ENCODE results near the gene NMRK1. TPM values are rescaled to one million over a fixed set of nuclear protein-coding genes. Genes with fewer than 3 reads are reported as not detected.

Gene NMRK1
- total and polyA plus RNA-seq, 2 donors, result 26.1 to 126 TPM

- H3K36me3 ChIP-seq (ENCODE audit: control insufficient read depth in 2 of 2, insufficient read depth in 2 of 2, low read length in 1 of 2), result no peaks in the 10 kb centered on the region
- over 99% methylated on average over 4 of the region's 4 CpGs for WGBS
- DNase-seq (ENCODE audit: low read depth in 6 of 9, low spot score in 9 of 9), result no peak
- H3K4me3 ChIP-seq (ENCODE audit: low read length in 2 of 2), result no peak overlapping the region
- H3K27me3 ChIP-seq (ENCODE audit: control insufficient read depth in 2 of 2, insufficient read depth in 1 of 2, low read length in 1 of 2), result no peaks in the 10 kb centered on the region
- H3K27ac ChIP-seq (ENCODE audit: low read depth in 1 of 2, low read length in 1 of 2), result no peak overlapping the region
- no peaks in the 10 kb centered on the region for H3K9me3 ChIP-seq (ENCODE audit: control insufficient read depth in 2 of 2, insufficient read depth in 1 of 2, low read length in 1 of 2)
- no peaks in the 10 kb centered on the region for H3K4me1 ChIP-seq (ENCODE audit: control insufficient read depth in 2 of 2, insufficient read depth in 2 of 2, low read length in 2 of 2)
These were observed 15.1 kb downstream of the NMRK1 start for GRCh38 chr9:75072895-75073294.

GRCh38 chr9:75071530-75072122 is 16.3 kb downstream of the NMRK1 start:
- H3K4me3 ChIP-seq (ENCODE audit: low read length in 2 of 2), result no peak overlapping the region
- no peaks in the 10 kb centered on the region for H3K4me1 ChIP-seq (ENCODE audit: control insufficient read depth in 2 of 2, insufficient read depth in 2 of 2, low read length in 2 of 2)
- 88% methylated on average over 5 of the region's 5 CpGs for whole genome bisulfite sequencing
- no peaks in the 10 kb centered on the region for H3K9me3 ChIP-seq (ENCODE audit: control insufficient read depth in 2 of 2, insufficient read depth in 1 of 2, low read length in 1 of 2)
- H3K27ac ChIP-seq (ENCODE audit: low read depth in 1 of 2, low read length in 1 of 2), result no peak overlapping the region
- no peaks in the 10 kb centered on the region for H3K36me3 ChIP-seq (ENCODE audit: control insufficient read depth in 2 of 2, insufficient read depth in 2 of 2, low read length in 1 of 2)
- DNase-seq (ENCODE audit: low read depth in 6 of 9, low spot score in 9 of 9), result no peak
- no peaks in the 10 kb centered on the region for H3K27me3 ChIP-seq (ENCODE audit: control insufficient read depth in 2 of 2, insufficient read depth in 1 of 2, low read length in 1 of 2)

DNA sequence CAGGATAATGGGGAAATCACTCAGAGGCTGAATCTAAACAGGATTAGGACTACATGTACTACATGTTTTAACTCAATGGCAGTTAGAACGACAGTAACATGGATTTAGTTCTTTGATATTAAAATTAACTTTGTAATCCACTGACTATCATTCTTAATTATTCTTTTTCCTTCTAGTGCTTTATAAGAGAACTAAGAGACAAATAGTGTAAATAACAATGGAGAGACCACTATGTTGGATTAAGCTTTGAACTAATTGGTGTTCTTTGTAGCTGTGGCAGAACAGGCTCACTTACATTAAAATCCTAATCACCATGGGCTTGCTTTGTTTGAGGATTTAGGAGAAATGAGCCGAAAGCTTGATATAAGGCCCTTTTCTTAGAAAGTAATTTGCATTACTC is 18.8 kb downstream of the NMRK1 start:
- DNase-seq (ENCODE audit: low read depth in 6 of 9, low spot score in 9 of 9), result no peak
- WGBS, result 49% methylated on average over 2 of the region's 2 CpGs

GRCh38 chr9:75067894-75068293 is 20.1 kb downstream of the NMRK1 start:
- H3K36me3 ChIP-seq (ENCODE audit: control insufficient read depth in 2 of 2, insufficient read depth in 2 of 2, low read length in 1 of 2), result no peaks in the 10 kb centered on the region
- WGBS, result 73% methylated on average over 4 of the region's 4 CpGs
- H3K27me3 ChIP-seq (ENCODE audit: control insufficient read depth in 2 of 2, insufficient read depth in 1 of 2, low read length in 1 of 2), result no peaks in the 10 kb centered on the region
- no peaks in the 10 kb centered on the region for H3K4me1 ChIP-seq (ENCODE audit: control insufficient read depth in 2 of 2, insufficient read depth in 2 of 2, low read length in 2 of 2)
- H3K27ac ChIP-seq (ENCODE audit: low read depth in 1 of 2, low read length in 1 of 2), result no peak overlapping the region
- H3K9me3 ChIP-seq (ENCODE audit: control insufficient read depth in 2 of 2, insufficient read depth in 1 of 2, low read length in 1 of 2), result no peaks in the 10 kb centered on the region
- no peak overlapping the region for H3K4me3 ChIP-seq (ENCODE audit: low read length in 2 of 2)
- DNase-seq (ENCODE audit: low read depth in 6 of 9, low spot score in 9 of 9), result no peak

More for the DNA sequence above, 18.8 kb downstream of the NMRK1 start:
- H3K4me1 ChIP-seq (ENCODE audit: control insufficient read depth in 2 of 2, insufficient read depth in 2 of 2, low read length in 2 of 2), result no peaks in the 10 kb centered on the region
- H3K36me3 ChIP-seq (ENCODE audit: control insufficient read depth in 2 of 2, insufficient read depth in 2 of 2, low read length in 1 of 2), result no peaks in the 10 kb centered on the region
- H3K4me3 ChIP-seq (ENCODE audit: low read length in 2 of 2), result no peak overlapping the region
- H3K27me3 ChIP-seq (ENCODE audit: control insufficient read depth in 2 of 2, insufficient read depth in 1 of 2, low read length in 1 of 2), result no peaks in the 10 kb centered on the region
- no peak overlapping the region for H3K27ac ChIP-seq (ENCODE audit: low read depth in 1 of 2, low read length in 1 of 2)
- H3K9me3 ChIP-seq (ENCODE audit: control insufficient read depth in 2 of 2, insufficient read depth in 1 of 2, low read length in 1 of 2), result no peaks in the 10 kb centered on the region

DNA sequence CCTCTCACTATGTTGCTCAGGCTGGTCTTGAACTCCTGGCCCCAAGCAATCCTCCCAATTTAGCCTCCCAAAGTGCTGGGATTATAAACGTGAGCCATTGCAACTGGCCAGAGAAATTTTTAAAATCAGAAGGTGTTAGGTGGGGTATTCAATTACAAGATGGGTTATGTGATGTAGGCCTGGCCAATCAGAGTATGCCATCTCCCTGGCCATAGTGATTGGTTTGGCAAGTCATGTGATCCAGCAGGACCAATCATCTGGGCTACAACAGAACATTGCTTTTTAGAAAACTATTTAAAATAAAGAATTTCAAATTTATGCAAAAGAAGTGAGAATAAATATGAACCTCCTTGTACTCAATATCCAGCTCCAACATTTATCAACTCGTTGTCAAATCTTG is 22.4 kb downstream of the NMRK1 start:
- Histone ChIP-seq H3K27ac (ENCODE audit: low read depth in 1 of 2, low read length in 1 of 2) (no peak overlapping the region), H3K36me3 (ENCODE audit: control insufficient read depth in 2 of 2, insufficient read depth in 2 of 2, low read length in 1 of 2) (no peaks in the 10 kb centered on the region), H3K9me3 (ENCODE audit: control insufficient read depth in 2 of 2, insufficient read depth in 1 of 2, low read length in 1 of 2) (no peaks in the 10 kb centered on the region), H3K4me3 (ENCODE audit: low read length in 2 of 2) (no peak overlapping the region), H3K27me3 (ENCODE audit: control insufficient read depth in 2 of 2, insufficient read depth in 1 of 2, low read length in 1 of 2) (no peaks in the 10 kb centered on the region), H3K4me1 (ENCODE audit: control insufficient read depth in 2 of 2, insufficient read depth in 2 of 2, low read length in 2 of 2) (no peaks in the 10 kb centered on the region)
- WGBS, result 49% methylated on average over 2 of the region's 2 CpGs
- DNase-seq (ENCODE audit: low read depth in 6 of 9, low spot score in 9 of 9), result no peak

DNA sequence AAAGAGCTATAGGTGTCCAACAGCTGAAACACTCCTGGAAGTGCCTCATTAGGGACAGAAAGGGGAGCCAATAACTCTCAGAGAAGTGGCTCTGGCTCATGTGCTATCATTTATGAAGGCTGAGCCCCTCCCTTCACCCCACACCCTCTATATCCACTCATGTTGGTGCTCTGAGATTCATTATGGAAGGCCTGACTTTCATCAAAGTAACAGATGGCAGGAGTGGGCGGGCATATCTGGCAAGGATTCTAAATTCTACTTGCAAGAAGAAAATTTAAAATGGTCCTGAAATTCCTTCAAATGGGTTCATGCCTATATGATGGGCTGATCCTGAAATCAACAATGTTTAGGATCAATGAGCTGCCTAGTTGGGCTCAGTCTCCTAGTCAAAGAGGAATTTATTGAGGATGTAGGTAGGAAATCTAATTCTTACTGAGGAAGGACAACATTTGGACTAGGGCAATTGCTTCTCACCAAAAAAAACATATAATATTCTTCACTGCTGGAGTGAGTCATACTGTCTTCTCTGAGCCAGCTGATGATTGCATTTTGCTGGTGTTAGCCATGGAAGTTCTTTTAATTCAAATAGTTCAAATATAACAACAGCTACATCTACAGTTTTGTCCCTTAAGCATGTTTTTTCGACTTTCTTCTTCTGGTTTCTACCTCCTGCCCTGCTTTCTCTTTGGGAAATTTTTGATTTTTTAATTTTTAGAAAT is 23.5 kb downstream of the NMRK1 start:
- no peak overlapping the region for H3K4me3 ChIP-seq (ENCODE audit: low read length in 2 of 2)
- no peak overlapping the region for H3K27ac ChIP-seq (ENCODE audit: low read depth in 1 of 2, low read length in 1 of 2)
- H3K4me1 ChIP-seq (ENCODE audit: control insufficient read depth in 2 of 2, insufficient read depth in 2 of 2, low read length in 2 of 2), result no peaks in the 10 kb centered on the region
- H3K9me3 ChIP-seq (ENCODE audit: control insufficient read depth in 2 of 2, insufficient read depth in 1 of 2, low read length in 1 of 2), result no peaks in the 10 kb centered on the region
- no peaks in the 10 kb centered on the region for H3K27me3 ChIP-seq (ENCODE audit: control insufficient read depth in 2 of 2, insufficient read depth in 1 of 2, low read length in 1 of 2)
- DNase-seq (ENCODE audit: low read depth in 6 of 9, low spot score in 9 of 9), result no peak
- no peaks in the 10 kb centered on the region for H3K36me3 ChIP-seq (ENCODE audit: control insufficient read depth in 2 of 2, insufficient read depth in 2 of 2, low read length in 1 of 2)
- 98% methylated on average over 2 of the region's 2 CpGs for WGBS

DNA sequence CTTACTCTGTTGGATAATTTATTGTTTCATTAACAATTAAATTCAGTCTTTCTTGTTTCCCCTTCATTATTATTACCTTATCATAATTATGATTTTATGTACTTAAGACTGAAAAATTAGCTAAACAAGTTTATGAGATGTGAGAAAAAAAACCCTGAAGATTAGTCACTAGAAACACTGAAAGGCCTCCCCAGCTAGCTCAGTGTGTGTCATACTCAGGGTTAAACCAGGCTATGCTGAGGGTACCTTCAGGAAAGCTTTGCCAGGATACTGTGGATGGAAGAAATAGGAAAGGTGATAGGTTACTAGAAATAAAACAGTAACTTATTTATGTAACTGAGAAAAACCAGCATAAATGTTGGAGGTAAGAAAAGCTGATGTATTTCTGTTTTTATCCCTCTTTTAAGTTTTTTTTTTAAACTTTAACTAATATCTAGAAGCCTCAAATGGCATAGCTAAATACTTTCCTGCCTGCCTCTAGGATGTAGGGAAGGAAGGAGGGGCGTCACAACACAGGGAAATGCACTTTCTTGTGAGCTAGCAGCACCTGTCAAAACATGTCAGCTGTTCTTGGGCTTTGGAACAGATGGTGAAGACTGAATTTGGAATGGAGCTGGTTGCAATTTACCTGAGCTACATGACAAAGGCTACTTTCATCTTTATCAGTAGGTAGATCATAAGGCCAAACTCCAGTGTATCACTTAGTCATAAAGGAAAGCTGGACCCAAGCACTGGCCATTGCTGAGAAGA is 24.2 kb downstream of the NMRK1 start:
- no peaks in the 10 kb centered on the region for H3K27me3 ChIP-seq (ENCODE audit: control insufficient read depth in 2 of 2, insufficient read depth in 1 of 2, low read length in 1 of 2)
- 98% methylated on average over 1 of the region's 1 CpG for WGBS
- H3K4me3 ChIP-seq (ENCODE audit: low read length in 2 of 2), result no peak overlapping the region
- no peaks in the 10 kb centered on the region for H3K36me3 ChIP-seq (ENCODE audit: control insufficient read depth in 2 of 2, insufficient read depth in 2 of 2, low read length in 1 of 2)
- H3K9me3 ChIP-seq (ENCODE audit: control insufficient read depth in 2 of 2, insufficient read depth in 1 of 2, low read length in 1 of 2), result no peaks in the 10 kb centered on the region
- no peak overlapping the region for H3K27ac ChIP-seq (ENCODE audit: low read depth in 1 of 2, low read length in 1 of 2)
- H3K4me1 ChIP-seq (ENCODE audit: control insufficient read depth in 2 of 2, insufficient read depth in 2 of 2, low read length in 2 of 2), result no peaks in the 10 kb centered on the region
- DNase-seq (ENCODE audit: low read depth in 6 of 9, low spot score in 9 of 9), result no peak

- Histone ChIP-seq H3K27me3 (ENCODE audit: control insufficient read depth in 2 of 2, insufficient read depth in 1 of 2, low read length in 1 of 2) (no peaks in the 10 kb centered on the region), H3K36me3 (ENCODE audit: control insufficient read depth in 2 of 2, insufficient read depth in 2 of 2, low read length in 1 of 2) (no peaks in the 10 kb centered on the region), H3K9me3 (ENCODE audit: control insufficient read depth in 2 of 2, insufficient read depth in 1 of 2, low read length in 1 of 2) (no peaks in the 10 kb centered on the region), H3K27ac (ENCODE audit: low read depth in 1 of 2, low read length in 1 of 2) (no peak overlapping the region), H3K4me1 (ENCODE audit: control insufficient read depth in 2 of 2, insufficient read depth in 2 of 2, low read length in 2 of 2) (no peaks in the 10 kb centered on the region), H3K4me3 (ENCODE audit: low read length in 2 of 2) (no peak overlapping the region)
- no peak for DNase-seq (ENCODE audit: low read depth in 6 of 9, low spot score in 9 of 9)
- WGBS, result 100% methylated on average over 2 of the region's 2 CpGs
These were observed 26.8 kb downstream of the NMRK1 start for GRCh38 chr9:75061169-75061568.

GRCh38 chr9:75054368-75055001 is 33.5 kb downstream of the NMRK1 start:
- Histone ChIP-seq H3K4me1 (ENCODE audit: control insufficient read depth in 2 of 2, insufficient read depth in 2 of 2, low read length in 2 of 2) (no peaks in the 10 kb centered on the region), H3K27me3 (ENCODE audit: control insufficient read depth in 2 of 2, insufficient read depth in 1 of 2, low read length in 1 of 2) (no peaks in the 10 kb centered on the region), H3K4me3 (ENCODE audit: low read length in 2 of 2) (no peak overlapping the region), H3K9me3 (ENCODE audit: control insufficient read depth in 2 of 2, insufficient read depth in 1 of 2, low read length in 1 of 2) (peaks cover 0 to 6% of the 10 kb centered on the region in 2 donors), H3K27ac (ENCODE audit: low read depth in 1 of 2, low read length in 1 of 2) (no peak overlapping the region), H3K36me3 (ENCODE audit: control insufficient read depth in 2 of 2, insufficient read depth in 2 of 2, low read length in 1 of 2) (no peaks in the 10 kb centered on the region)
- 95% methylated on average over 5 of the region's 5 CpGs for WGBS
- DNase-seq (ENCODE audit: low read depth in 6 of 9, low spot score in 9 of 9), result no peak

Data from thymus (tissue), 11 donors.